HepG2 (cell line): ENCODE measurements around the gene PID1. TPM values are rescaled to one million over a fixed set of nuclear protein-coding genes. Genes with fewer than 3 reads are reported as not detected.

Experiments
- ATAC-seq: fragments of 200-7000 bp; cut with Tn5 transposase; 3 replicates; pipeline ENCODE4 v1.9.1; 2020; ENCODE audit warnings: mild to moderate bottlenecking, moderate library complexity
- BruUV-seq: library from RNA; stranded (reverse); fragments of 400-500 nt; replicated peaks from 2 replicates; lab custom pipeline; 2021; lab: Mats Ljungman, UMichigan
- CTCF ChIA-PET: fragments of 300-600 bp; formaldehyde crosslinking; extraction: SDS; loops from one replicate; lab custom pipeline; 2021; ENCODE audit warnings: low total read pairs, inconsistent platforms, low intra/inter-chr PET ratio; lab: Yijun Ruan, JAX
- POLR2A ChIA-PET: fragments of 350-600 bp; sonication (Branson Sonifier 250); formaldehyde crosslinking; loops from one replicate; lab custom pipeline; 2020; ENCODE audit warnings: antibody characterized with exemption, inconsistent platforms; lab: Yijun Ruan, JAX
- DNase-seq: peaks from one replicate; pipeline ENCODE4 v3.0.0-alpha.2; 2015; ENCODE audit warnings: low spot score
- FAIRE-seq: peaks from 3 replicates; lab custom pipeline; 2011; peaks lifted over from hg19 to GRCh38; lab: Jason Lieb, UNC
- H2AFZ ChIP-seq: one replicate; pipeline ENCODE4 v1.6.1; 2011; ENCODE audit warnings: low read length, inconsistent platforms
- H3K27ac ChIP-seq: fragments of 300-600 bp; 3 replicates; pipeline ENCODE4 v1.8.0; 2011; ENCODE audit warnings: mixed run types, mild to moderate bottlenecking, mixed read lengths, low read length, inconsistent platforms; ENCODE audit not compliant: insufficient read depth; ENCODE audit errors: extremely low read length
- H3K27me3 ChIP-seq, 2 experiments: fragments of 200-600 bp in 1 of 2; 2 replicates in 1 of 2; 3 replicates in 1 of 2; pipeline versions ENCODE4 v1.6.0 to v1.8.0; 2011; ENCODE audit warnings: low read length in 2 of 2, mild to moderate bottlenecking in 2 of 2, moderate library complexity in 2 of 2, inconsistent platforms in 1 of 2; ENCODE audit not compliant: insufficient read depth in 2 of 2, control insufficient read depth in 1 of 2
- H3K36me3 ChIP-seq, 2 experiments: fragments of 200-600 bp in 1 of 2; replicated peaks in 1 of 2; 2 replicates in 1 of 2; 3 replicates in 1 of 2; pipeline versions ENCODE4 v1.5.1 to v1.8.0; 2011; ENCODE audit warnings: low read length in 2 of 2, inconsistent platforms in 1 of 2; ENCODE audit not compliant: insufficient read depth in 2 of 2, control insufficient read depth in 1 of 2
- H3K4me1 ChIP-seq: 2 replicates; pipeline ENCODE4 v1.5.1; 2012; ENCODE audit warnings: low read length, inconsistent platforms; ENCODE audit not compliant: insufficient read depth
- H3K4me2 ChIP-seq: 2 replicates; pipeline ENCODE4 v1.6.0; 2011; ENCODE audit warnings: low read depth, low read length, inconsistent platforms
- H3K4me3 ChIP-seq, 3 experiments: fragments of 200-600 bp in 1 of 3; sonication (generic), shearing (Covaris generic) in 1 of 3; replicated peaks in 1 of 3; 2 replicates each; pipeline ENCODE4 v1.5.1; 2011 to 2016; ENCODE audit warnings: low read length in 3 of 3, inconsistent platforms in 2 of 3, low read depth in 2 of 3, mild to moderate bottlenecking in 2 of 3, control low read depth in 1 of 3, mixed read lengths in 1 of 3; ENCODE audit not compliant: insufficient read depth in 1 of 3
- H3K79me2 ChIP-seq: one replicate; pipeline ENCODE4 v1.6.1; 2011; ENCODE audit warnings: low read length, inconsistent platforms; ENCODE audit not compliant: insufficient read depth
- H3K9ac ChIP-seq: 2 replicates; pipeline ENCODE4 v1.6.0; 2011; ENCODE audit warnings: mild to moderate bottlenecking, low read depth, low read length, inconsistent platforms; ENCODE audit not compliant: insufficient read depth
- H3K9me3 ChIP-seq: 2 replicates; pipeline ENCODE4 v1.5.1; 2012; ENCODE audit warnings: mild to moderate bottlenecking, low read length
- H4K20me1 ChIP-seq: 2 replicates; pipeline ENCODE4 v1.6.0; 2011; ENCODE audit warnings: inconsistent platforms, mild to moderate bottlenecking, low read length, moderate library complexity; ENCODE audit not compliant: insufficient read depth
- ARNT ChIP-seq: fragments of 450-650 bp; IDR thresholded peaks from 2 replicates; pipeline ENCODE4 v1.6.1; 2017
- CEBPB ChIP-seq: IDR thresholded peaks from 2 replicates; pipeline ENCODE4 v1.6.1; 2011; ENCODE audit warnings: low read depth, low read length, improper control_type of control experiment, borderline replicate concordance
- EED ChIP-seq: sonication (generic); formaldehyde crosslinking; IDR thresholded peaks from 2 replicates; pipeline ENCODE4 v1.5.0; 2020; ENCODE audit warnings: mild to moderate bottlenecking, missing genetic modification reagents
- ETS1 ChIP-seq: sonication (generic); formaldehyde crosslinking; IDR thresholded peaks from 2 replicates; pipeline ENCODE4 v1.4.0; 2020; ENCODE audit warnings: missing genetic modification reagents
- FOXP1 ChIP-seq, 2 experiments: fragments of 450-650 bp in 1 of 2; IDR thresholded peaks; 2 replicates each; pipeline ENCODE4 v1.6.1; 2017 to 2018; ENCODE audit warnings: antibody characterized with exemption in 1 of 2
- HOXA7 ChIP-seq: sonication (generic); formaldehyde crosslinking; IDR thresholded peaks from 2 replicates; pipeline ENCODE4 v1.8.1; 2022; ENCODE audit warnings: mild to moderate bottlenecking, missing genetic modification reagents, moderate library complexity
- IKZF1 ChIP-seq: fragments of 450-650 bp; IDR thresholded peaks from 2 replicates; pipeline ENCODE4 v1.7.1; 2016
- KDM3A ChIP-seq: IDR thresholded peaks from 2 replicates; pipeline ENCODE4 v1.6.1; 2018; ENCODE audit warnings: low read depth, missing compliant biosample characterization
- KLF9 ChIP-seq: IDR thresholded peaks from 2 replicates; pipeline ENCODE4 v1.6.1; 2016; ENCODE audit warnings: low read depth
- NR3C1 ChIP-seq: sonication (generic); formaldehyde crosslinking; IDR thresholded peaks from 2 replicates; pipeline ENCODE4 v1.4.0; 2020; ENCODE audit warnings: missing genetic modification reagents
- SIN3B ChIP-seq: fragments of 150-350 bp; IDR thresholded peaks from 2 replicates; pipeline ENCODE4 v1.6.1; 2014; ENCODE audit warnings: low read length
- STAT5B ChIP-seq: sonication (generic); formaldehyde crosslinking; IDR thresholded peaks from 2 replicates; pipeline ENCODE4 v1.4.0; 2020; ENCODE audit warnings: missing genetic modification reagents
- USF2 ChIP-seq, 2 experiments: sonication (generic) in 1 of 2; formaldehyde crosslinking in 1 of 2; IDR thresholded peaks; 2 replicates each; pipeline versions ENCODE4 v1.5.1 to v1.6.1; 2011 to 2020; ENCODE audit warnings: borderline replicate concordance in 1 of 2, low read depth in 1 of 2, low read length in 1 of 2, mild to moderate bottlenecking in 1 of 2, missing genetic modification reagents in 1 of 2, moderate library complexity in 1 of 2
- ZC3H4 ChIP-seq: sonication (generic); formaldehyde crosslinking; IDR thresholded peaks from 2 replicates; pipeline ENCODE4 v1.4.0; 2020; ENCODE audit warnings: missing genetic modification reagents, borderline replicate concordance
- ZKSCAN1 ChIP-seq: fragments of 150-350 bp; IDR thresholded peaks from 2 replicates; pipeline ENCODE4 v1.6.1; 2014; ENCODE audit warnings: low read length
- ZNF253 ChIP-seq: sonication (generic); formaldehyde crosslinking; IDR thresholded peaks from 2 replicates; pipeline ENCODE4 v1.8.0; 2022; ENCODE audit warnings: mild to moderate bottlenecking, missing genetic modification reagents, borderline replicate concordance
- ZNF34 ChIP-seq: sonication (generic); formaldehyde crosslinking; IDR thresholded peaks from 2 replicates; pipeline ENCODE4 v1.4.0; 2020; ENCODE audit warnings: mild to moderate bottlenecking, missing genetic modification reagents, borderline replicate concordance
- ZNF563 ChIP-seq: sonication (generic); formaldehyde crosslinking; IDR thresholded peaks from 2 replicates; pipeline ENCODE4 v1.8.0; 2022; ENCODE audit warnings: mild to moderate bottlenecking, moderate library complexity, missing genetic modification reagents
- ZNF577 ChIP-seq: sonication (generic); formaldehyde crosslinking; IDR thresholded peaks from 2 replicates; pipeline ENCODE4 v1.4.0; 2020; ENCODE audit warnings: mild to moderate bottlenecking, low read depth, missing genetic modification reagents, borderline replicate concordance
- ZNF766 ChIP-seq: sonication (generic); formaldehyde crosslinking; IDR thresholded peaks from 2 replicates; pipeline ENCODE4 v1.5.0; 2020; ENCODE audit warnings: missing genetic modification reagents, borderline replicate concordance
- WGBS: methylation state at CpG from one replicate; pipeline ENCODE4 v1.1.6; 2017; ENCODE audit warnings: low lambda C conversion rate; 5-methylcytosine and 5-hydroxymethylcytosine counted together
- in situ Hi-C: cut with HindIII; loops from 2 replicates; pipeline ENCODE4 v1.10.0; 2017; ENCODE audit warnings: low pct_unique_long_range_greater_than_20kb; ENCODE audit not compliant: extremely low pct_ligation_motif_present
- intact Hi-C: fragments of 100-400 bp; cut with micrococcal nuclease; formaldehyde crosslinking; loops from one replicate; pipeline ENCODE4 v1.10.0; 2022; ENCODE audit not compliant: unreplicated experiment
- polyA plus RNA-seq, 8 experiments: library from polyadenylated mRNA; depleted of rRNA in 3 of 8; stranded (reverse) in 7 of 8; unstranded in 1 of 8; fragments of >200 nt; fragmentation: Illumina TruSeq in 4 of 8; extraction: Trizol in 4 of 8; gene quantifications; 2 replicates each; pipeline versions ENCODE4 v1.2.1 to v1.2.3, GENCODE V29; 2011 to 2016; ENCODE audit warnings: low read depth in 4 of 8, missing spikeins in 1 of 8, mixed read lengths in 1 of 8; ENCODE audit not compliant: insufficient read depth in 1 of 8
- total RNA-seq, 5 experiments: library from RNA; depleted of rRNA; stranded (reverse); fragments of >200 nt; fragmentation: Illumina TruSeq; extraction: Trizol; gene quantifications; 2 replicates each; pipeline ENCODE4 v1.2.3, GENCODE V29; 2016; ENCODE audit warnings: low read depth in 1 of 5

The PID1 gene
- total and polyA plus RNA-seq, 2 of the 13 experiments (the other 11 are each of a cell fraction or from before 2014, with no cell fraction given), result 0.15 to 0.18 TPM

- TF ChIP-seq KLF9 (CRISPR knock-in tag) (no peak), HOXA7 (CRISPR knock-in tag) (no peak), ARNT (no peak), ETS1 (CRISPR knock-in tag) (no peak), STAT5B (no peak), SIN3B (no peak), ZNF253 (CRISPR knock-in tag) (no peak)
- TF ChIP-seq, all 625 proteins: peak for 0
Observed at GRCh38 chr2:229111744-229112143, 159.3 kb downstream of the PID1 start (continued).

GRCh38 chr2:229109195-229109594 is 161.9 kb downstream of the PID1 start:
- no peak for TF ChIP-seq ZNF577 (CRISPR knock-in tag)
- no peak for TF ChIP-seq NR3C1 (CRISPR knock-in tag)
- TF ChIP-seq ZNF34, result no peak
- TF ChIP-seq IKZF1, result no peak
- no peak for TF ChIP-seq ZC3H4
- TF ChIP-seq ZKSCAN1, result no peak
- no peak for TF ChIP-seq ZNF563
- no peak for TF ChIP-seq USF2 (IDR thresholded peaks at IDR 0.05; ENCODE audit: low read depth, low read length)
- no peak for TF ChIP-seq USF2 (CRISPR knock-in tag; IDR thresholded peaks at IDR 0.05; ENCODE audit: borderline replicate concordance)
- TF ChIP-seq KDM3A, result no peak
- no peak for TF ChIP-seq FOXP1 (IDR thresholded peaks at IDR 0.05)
- no peak for TF ChIP-seq FOXP1 (CRISPR knock-in tag; IDR thresholded peaks at IDR 0.05)
- no peak for TF ChIP-seq EED
- TF ChIP-seq ZNF766 (CRISPR knock-in tag), result no peak
- no peak for TF ChIP-seq CEBPB
- TF ChIP-seq, all 625 proteins: peak for 0
- Histone ChIP-seq H2AFZ (no peak overlapping the region), H3K36me3 (no peaks in the 10 kb centered on the region), H3K9ac (no peak overlapping the region), H3K27ac (no peak overlapping the region), H3K4me2 (no peak overlapping the region), H3K79me2 (no peaks in the 10 kb centered on the region), H4K20me1 (no peaks in the 10 kb centered on the region), H3K4me3 (no peak overlapping the region), H3K4me1 (no peaks in the 10 kb centered on the region), H3K27me3 (no peaks in the 10 kb centered on the region), H3K9me3 (peaks cover 92% of the 10 kb centered on the region)
- ATAC-seq (no peak), FAIRE-seq (no peak), DNase-seq (no peak)
- CTCF ChIA-PET, result no interaction called here
- 70% methylated on average over 7 of the region's 7 CpGs for WGBS
- in situ Hi-C loops, result no loop called here
- POLR2A ChIA-PET, result no interaction called here
- intact Hi-C loops, result no loop called here
- no TSS peak for BruUV-seq
